H1 (cell line): ENCODE results near the gene ENDOG. TPM values are rescaled to one million over a fixed set of nuclear protein-coding genes. Genes with fewer than 3 reads are reported as not detected.

Experiments used
- CTCF ChIA-PET: fragments of 300-600 bp; sonication (Branson Sonifier 250); formaldehyde crosslinking; loops from one replicate; lab custom pipeline; 2021; ENCODE audit not compliant: partially characterized antibody; lab: Charles Lee
- POLR2A ChIA-PET: fragments of 300-600 bp; sonication (Branson Sonifier 250); formaldehyde crosslinking; loops from one replicate; lab custom pipeline; 2021; ENCODE audit warnings: inconsistent platforms; ENCODE audit not compliant: partially characterized antibody; lab: Charles Lee
- DNase-seq, 2 experiments: peaks; one replicate each; pipeline versions ENCODE4 v3.0.0 to v3.0.0-alpha.2; 2010 to 2022; ENCODE audit warnings: low spot score in 2 of 2, low read depth in 1 of 2, mixed read lengths in 1 of 2
- FAIRE-seq: peaks from 2 replicates; lab custom pipeline; 2011; peaks lifted over from hg19 to GRCh38; lab: Jason Lieb, UNC
- H2AFZ ChIP-seq: 2 replicates; pipeline ENCODE4 v1.8.1; 2012; ENCODE audit warnings: low read length, inconsistent platforms
- H2AK5ac ChIP-seq: 2 replicates; pipeline ENCODE4 v1.6.1; 2013; ENCODE audit warnings: low read depth, low read length
- H2BK120ac ChIP-seq: replicated peaks from 2 replicates; pipeline ENCODE3; 2013; ENCODE audit warnings: low read depth, low read length, inconsistent platforms
- H2BK12ac ChIP-seq: 2 replicates; pipeline ENCODE4 v1.6.1; 2013; ENCODE audit warnings: low read depth, low read length
- H2BK15ac ChIP-seq: 2 replicates; pipeline ENCODE4 v1.6.1; 2013; ENCODE audit warnings: low read length
- H2BK20ac ChIP-seq: 2 replicates; pipeline ENCODE4 v1.6.1; 2013; ENCODE audit warnings: low read length
- H2BK5ac ChIP-seq: 2 replicates; pipeline ENCODE4 v1.6.1; 2013; ENCODE audit warnings: low read depth, low read length
- H3K14ac ChIP-seq: 2 replicates; pipeline ENCODE4 v1.6.1; 2013; ENCODE audit warnings: inconsistent platforms; ENCODE audit not compliant: insufficient read length
- H3K18ac ChIP-seq: 2 replicates; pipeline ENCODE4 v1.6.1; 2013; ENCODE audit warnings: low read length; ENCODE audit errors: extremely low read depth
- H3K23ac ChIP-seq: 2 replicates; pipeline ENCODE4 v1.6.1; 2013; ENCODE audit warnings: inconsistent platforms; ENCODE audit not compliant: insufficient read length
- H3K23me2 ChIP-seq: 2 replicates; pipeline ENCODE4 v1.6.1; 2013; ENCODE audit warnings: low read depth, low read length
- H3K27ac ChIP-seq: 2 replicates; pipeline ENCODE4 v1.6.1; 2011; ENCODE audit warnings: low read depth, low read length, inconsistent platforms
- H3K27me3 ChIP-seq, 4 experiments: replicated peaks in 1 of 4; 1 replicate in 1 of 4; 2 replicates in 3 of 4; pipeline versions ENCODE4 v1.6.1 to v1.8.1; 2011 to 2013; ENCODE audit warnings: low read length in 3 of 4, mild to moderate bottlenecking in 3 of 4, inconsistent platforms in 2 of 4, mixed read lengths in 2 of 4, moderate library complexity in 1 of 4; ENCODE audit not compliant: control insufficient read depth in 3 of 4, insufficient read depth in 3 of 4; ENCODE audit errors: extremely low read depth in 1 of 4
- H3K36me3 ChIP-seq, 4 experiments: 2 replicates each; pipeline versions ENCODE4 v1.6.1 to v1.8.1; 2011 to 2013; ENCODE audit warnings: mild to moderate bottlenecking in 4 of 4, low read length in 3 of 4, moderate library complexity in 2 of 4, control low read depth in 1 of 4, inconsistent platforms in 1 of 4; ENCODE audit not compliant: insufficient read depth in 4 of 4, control insufficient read depth in 2 of 4
- H3K4ac ChIP-seq: replicated peaks from 2 replicates; pipeline ENCODE3; 2013; ENCODE audit warnings: low read length, low read depth, mixed read lengths, inconsistent platforms; ENCODE audit not compliant: insufficient read length
- H3K4me1 ChIP-seq, 4 experiments: replicated peaks in 1 of 4; 1 replicate in 1 of 4; 2 replicates in 3 of 4; pipeline versions ENCODE4 v1.6.1 to v1.8.1; 2011 to 2013; ENCODE audit warnings: low read length in 3 of 4, inconsistent platforms in 2 of 4, mixed read lengths in 1 of 4; ENCODE audit not compliant: insufficient read depth in 4 of 4, control insufficient read depth in 3 of 4
- H3K4me2 ChIP-seq, 2 experiments: 2 replicates each; pipeline versions ENCODE4 v1.6.1 to v1.8.1; 2011 to 2013; ENCODE audit warnings: low read depth in 2 of 2, low read length in 2 of 2, control low read depth in 1 of 2, inconsistent platforms in 1 of 2, mild to moderate bottlenecking in 1 of 2; ENCODE audit not compliant: insufficient read depth in 1 of 2
- H3K4me3 ChIP-seq, 4 experiments: fragments of 200-600, 300-600 bp in 1 of 4; sonication (generic), shearing (Covaris generic), sonication (Bioruptor Twin) in 1 of 4; 2 replicates each; pipeline versions ENCODE4 v1.5.1 to v1.8.1; 2011 to 2016; ENCODE audit warnings: low read length in 4 of 4, low read depth in 3 of 4, control low read depth in 2 of 4, inconsistent platforms in 2 of 4, mild to moderate bottlenecking in 2 of 4, mixed read lengths in 1 of 4, moderate library complexity in 1 of 4; ENCODE audit not compliant: insufficient read depth in 2 of 4; ENCODE audit errors: extremely low read depth in 1 of 4
- H3K56ac ChIP-seq: replicated peaks from 2 replicates; pipeline ENCODE3; 2013; ENCODE audit warnings: low read depth, mild to moderate bottlenecking, mixed read lengths, low read length, inconsistent platforms; ENCODE audit not compliant: insufficient read length
- H3K79me1 ChIP-seq: 2 replicates; pipeline ENCODE4 v1.6.1; 2013; ENCODE audit warnings: low read depth, low read length, control low read depth
- H3K79me2 ChIP-seq, 2 experiments: 2 replicates each; pipeline versions ENCODE4 v1.6.1 to v1.8.1; 2012 to 2013; ENCODE audit warnings: low read length in 2 of 2, mild to moderate bottlenecking in 2 of 2, inconsistent platforms in 1 of 2; ENCODE audit not compliant: insufficient read depth in 2 of 2, control insufficient read depth in 1 of 2
- H3K9ac ChIP-seq, 4 experiments: replicated peaks in 1 of 4; 1 replicate in 1 of 4; 2 replicates in 3 of 4; pipeline versions ENCODE4 v1.6.1 to v1.8.1; 2011 to 2013; ENCODE audit warnings: low read depth in 3 of 4, low read length in 3 of 4, control low read depth in 2 of 4, mild to moderate bottlenecking in 2 of 4, moderate library complexity in 2 of 4, inconsistent platforms in 1 of 4; ENCODE audit errors: extremely low read depth in 1 of 4
- H3K9me3 ChIP-seq, 2 experiments: 2 replicates each; pipeline versions ENCODE4 v1.6.1 to v1.8.1; 2012 to 2013; ENCODE audit warnings: mild to moderate bottlenecking in 2 of 2, moderate library complexity in 2 of 2, control low read depth in 1 of 2, inconsistent platforms in 1 of 2, low read depth in 1 of 2, low read length in 1 of 2, mixed read lengths in 1 of 2; ENCODE audit not compliant: insufficient read depth in 2 of 2
- H4K20me1 ChIP-seq, 2 experiments: replicated peaks in 1 of 2; 2 replicates each; pipeline versions ENCODE3 to v1.8.1; 2011 to 2013; ENCODE audit warnings: inconsistent platforms in 2 of 2, low read length in 2 of 2, mild to moderate bottlenecking in 1 of 2; ENCODE audit not compliant: insufficient read depth in 2 of 2, control insufficient read depth in 1 of 2
- H4K5ac ChIP-seq: 2 replicates; pipeline ENCODE4 v1.6.1; 2013; ENCODE audit warnings: low read length, low read depth, mixed read lengths, inconsistent platforms; ENCODE audit not compliant: insufficient read length
- H4K8ac ChIP-seq: 2 replicates; pipeline ENCODE4 v1.8.0; 2013; ENCODE audit warnings: mild to moderate bottlenecking, moderate library complexity, low read length, inconsistent platforms; ENCODE audit not compliant: insufficient read depth; ENCODE audit errors: extremely low read depth
- H4K91ac ChIP-seq: replicated peaks from 2 replicates; pipeline ENCODE3; 2013; ENCODE audit warnings: low read length, mixed read lengths, inconsistent platforms; ENCODE audit not compliant: insufficient read length
- CBX5 ChIP-seq: fragments of 300-800, 300-1000 bp; sonication (generic); IDR thresholded peaks from 2 replicates; pipeline ENCODE4 v1.7.1; 2016; ENCODE audit warnings: antibody characterized with exemption, low read length, low read depth
- CHD1 ChIP-seq: IDR thresholded peaks from 2 replicates; pipeline ENCODE4 v1.6.1; 2012; ENCODE audit warnings: low read depth, low read length, improper control_type of control experiment
- RBBP5 ChIP-seq: IDR thresholded peaks from 2 replicates; pipeline ENCODE4 v1.7.1; 2012; ENCODE audit warnings: low read depth, mild to moderate bottlenecking, inconsistent platforms, low read length, moderate library complexity, borderline replicate concordance
- SP1 ChIP-seq: IDR thresholded peaks from 2 replicates; pipeline ENCODE4 v1.6.1; 2011; ENCODE audit warnings: low read depth, low read length
- WGBS, 2 experiments: shearing (Covaris generic) in 1 of 2; methylation state at CpG; one replicate each; pipeline versions ENCODE4 v1.1.6 to v1.1.7; 2013 to 2015; ENCODE audit warnings: low lambda C conversion rate in 2 of 2, mixed read lengths in 2 of 2, inconsistent platforms in 1 of 2, low coverage in 1 of 2, missing lambda C conversion rate in 1 of 2; ENCODE audit not compliant: insufficient replicate concordance in 2 of 2, insufficient coverage in 1 of 2, insufficient read length in 1 of 2; ENCODE audit errors: extremely low coverage in 1 of 2, missing lambda C conversion rate in 1 of 2; 5-methylcytosine and 5-hydroxymethylcytosine counted together
- polyA plus RNA-seq, 7 experiments: library from polyadenylated mRNA; depleted of rRNA in 3 of 7; stranded (reverse) in 5 of 7; unstranded in 2 of 7; fragments of >200 nt in 5 of 7; fragments of 200-250 nt in 2 of 7; gene quantifications; 1 replicate in 5 of 7; 2 replicates in 1 of 7; 4 replicates in 1 of 7; pipeline versions ENCODE4 v1.2.1 to v1.2.3, GENCODE V29; 2011 to 2013; ENCODE audit warnings: missing spikeins in 2 of 7, mixed read lengths in 2 of 7
- total RNA-seq: library from RNA; stranded (reverse); fragmentation: NEBNext Ultra II Directional; extraction: Animal tissue kit (Norgen Biotek cat#: 25700); gene quantifications from 2 replicates; pipeline ENCODE4 v1.2.1, GENCODE V29; 2021

Gene ENDOG
- total and polyA plus RNA-seq, 2 of the 8 experiments (the other 6 are each of a cell fraction or from before 2014, with no cell fraction given) = 17.5 to 23.4 TPM

DNA sequence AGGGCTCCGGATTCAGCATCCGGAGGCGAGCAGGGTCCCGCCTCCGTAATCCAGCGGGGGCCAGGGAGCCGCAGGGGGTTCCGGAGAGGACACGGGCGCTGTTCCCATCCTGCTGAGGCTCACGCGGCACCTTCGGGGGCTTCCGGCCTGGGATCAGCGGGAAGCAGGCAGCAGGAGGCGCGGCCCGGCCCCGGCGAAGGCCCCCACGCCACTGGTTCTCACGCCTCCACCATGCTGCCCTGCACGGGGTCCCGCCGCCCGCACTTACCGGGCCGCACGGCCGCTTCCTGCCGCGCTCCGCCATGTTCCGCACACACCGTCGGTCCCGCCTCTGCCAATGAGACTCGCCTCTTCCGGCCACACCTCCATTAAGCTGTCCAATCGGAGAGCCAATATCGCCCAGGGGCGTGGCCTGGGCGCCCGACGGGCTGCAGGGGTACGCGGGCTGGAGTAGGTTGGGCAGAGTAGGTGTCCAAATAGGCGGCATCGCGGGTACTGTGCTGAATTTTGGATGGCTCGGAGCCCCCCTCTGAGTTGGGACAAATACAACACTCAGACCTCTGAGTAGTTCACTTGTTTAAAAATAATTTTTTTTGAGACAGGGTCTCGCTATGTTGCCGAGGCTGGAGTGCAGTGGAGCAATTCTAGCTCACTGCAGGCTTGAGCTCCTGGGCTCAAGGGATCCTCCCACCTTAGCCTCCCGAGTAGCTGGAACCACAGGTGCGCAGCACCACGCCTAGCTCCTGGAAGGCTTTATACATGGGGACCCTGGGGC is 11.4 kb downstream of the ENDOG start, which contains the start of gene SPOUT1:
SPOUT1 (minus strand) TSS at position 318 of the 775 bp plus-strand sequence; CDS start at position 304, 14 bp downstream.
- peaks cover 14 to 36% (median 27%) of the 10 kb centered on the region in 4 experiments; a peak in 7 of 8 replicates for H3K36me3 ChIP-seq
- peak within 1 kb of the TSS; percentile 71; the same call in 1 of the 2 replicates for H2BK5ac ChIP-seq
- 5% methylated on average over 53 of the region's 56 CpGs; no CpG with 5 or more reads in 1 of the 2 experiments for WGBS, 2 experiments
- peak within 1 kb of the TSS; percentile 88 to 97 for H3K4me2 ChIP-seq
- peaks cover 0 to 3% of the 10 kb centered on the region in 2 experiments for H4K20me1 ChIP-seq
- no peaks in the 10 kb centered on the region; the same call in 1 of the 2 replicates for H3K79me1 ChIP-seq
- 0 out of 2 replicates have a peak within 1 kb of the TSS, but pooled peaks have one; percentile 3 for H2AFZ ChIP-seq
- H3K79me2 ChIP-seq = peaks cover 0 to 9% of the 10 kb centered on the region in 2 experiments; a peak in 1 of 4 replicates
- peak within 1 kb of the TSS; percentile 60 for H3K18ac ChIP-seq
- H2BK15ac ChIP-seq = no peak within 1 kb of the TSS
- H2BK120ac ChIP-seq = no peak within 1 kb of the TSS
- H2AK5ac ChIP-seq = 0 out of 2 replicates have a peak within 1 kb of the TSS, but pooled peaks have one; percentile 39
- CTCF ChIA-PET = interaction anchor here (0.5 to 1.3 kb wide), 6 partner anchors 15 to 491 kb away, joined by 3 to 9 read pairs (median 4); no protein-coding TSS in a partner anchor
- peaks cover 4% of the 10 kb centered on the region; the same call in 1 of the 2 replicates for H3K23me2 ChIP-seq
- H3K23ac ChIP-seq = no peak within 1 kb of the TSS
- POLR2A ChIA-PET = interaction anchor here (0.6 to 4.4 kb wide), 20 partner anchors 9 to 193 kb away, joined by 3 to 62 read pairs (median 4); partner anchors contain the start of genes ENDOG, KYAT1 and LRRC8A
- H3K4ac ChIP-seq = peak within 1 kb of the TSS; percentile 83
- FAIRE-seq = no peak
- DNase-seq = peak; percentile 73 to 96
- H3K27ac ChIP-seq = peak within 1 kb of the TSS; percentile 70
- peak within 1 kb of the TSS; percentile 86 for H4K5ac ChIP-seq
- H3K56ac ChIP-seq = peak within 1 kb of the TSS; percentile 77
- H3K4me1 ChIP-seq = peaks cover 0 to 3% (median 0%) of the 10 kb centered on the region in 4 experiments; a peak in 1 of 7 replicates
- no peaks in the 10 kb centered on the region for H3K27me3 ChIP-seq
- H4K91ac ChIP-seq = peak within 1 kb of the TSS; percentile 74
- H3K4me3 ChIP-seq = peak within 1 kb of the TSS; percentile 85 to 95 (median 92)
- peak within 1 kb of the TSS; percentile 95 for H4K8ac ChIP-seq
- no peak within 1 kb of the TSS for H3K14ac ChIP-seq
- no peaks in the 10 kb centered on the region for H3K9me3 ChIP-seq
- no peak within 1 kb of the TSS for H2BK20ac ChIP-seq
- H3K9ac ChIP-seq = peak within 1 kb of the TSS; percentile 78 to 86 (median 84)
- H2BK12ac ChIP-seq = peak within 1 kb of the TSS; percentile 9; the same call in 1 of the 2 replicates
- TF ChIP-seq SP1 (peak; percentile 64; the same call in 1 of the 2 replicates), CBX5 (no peak), CHD1 (no peak), RBBP5 (peak; percentile 55; the same call in 1 of the 2 replicates)
